Activated naive CD4-positive, alpha-beta T cell (primary cell): ENCODE measurements around the gene CNTF.

Experiments
- DNase-seq, 4 experiments: peaks; one replicate each; lab custom pipeline; 2025; lab: John Stamatoyannopoulos, UW

The CNTF gene

DNA sequence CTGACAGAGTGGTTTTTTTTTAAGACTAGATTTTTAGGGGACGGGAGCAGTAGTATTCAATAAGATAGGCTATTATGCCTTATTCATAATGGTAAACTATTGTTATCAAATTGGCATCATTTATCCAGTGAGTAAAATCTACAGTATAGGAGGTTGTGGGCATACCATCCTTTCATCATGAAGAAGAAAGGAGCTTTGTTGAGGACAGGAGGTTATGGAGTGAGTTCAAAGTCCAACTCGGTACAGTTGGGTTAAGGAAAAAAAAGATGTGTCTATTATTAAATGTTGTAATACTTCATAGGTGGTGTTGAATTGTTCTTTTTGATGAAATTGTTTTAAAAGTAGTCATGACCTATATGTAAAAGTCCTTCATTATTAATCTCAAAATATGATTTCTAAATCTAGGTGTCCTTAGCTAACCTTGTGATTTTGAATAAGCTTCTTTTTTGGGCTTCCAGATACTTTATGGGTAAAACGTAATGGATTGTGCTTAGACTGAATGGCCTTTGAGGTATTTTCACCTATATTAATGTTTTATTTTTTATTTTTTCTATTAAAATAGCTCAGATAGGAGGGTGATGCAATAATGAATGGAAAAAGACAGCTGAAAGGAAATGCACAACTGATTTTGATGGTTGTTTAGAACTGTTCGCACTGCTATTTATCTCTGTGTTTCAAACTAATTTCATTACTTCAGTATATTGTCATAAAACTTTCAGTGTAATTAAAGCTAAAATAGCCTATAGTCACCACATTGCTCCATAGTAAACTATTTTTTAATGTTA, 15.3 kb upstream of the CNTF start:
- DNase-seq: no peak

DNA sequence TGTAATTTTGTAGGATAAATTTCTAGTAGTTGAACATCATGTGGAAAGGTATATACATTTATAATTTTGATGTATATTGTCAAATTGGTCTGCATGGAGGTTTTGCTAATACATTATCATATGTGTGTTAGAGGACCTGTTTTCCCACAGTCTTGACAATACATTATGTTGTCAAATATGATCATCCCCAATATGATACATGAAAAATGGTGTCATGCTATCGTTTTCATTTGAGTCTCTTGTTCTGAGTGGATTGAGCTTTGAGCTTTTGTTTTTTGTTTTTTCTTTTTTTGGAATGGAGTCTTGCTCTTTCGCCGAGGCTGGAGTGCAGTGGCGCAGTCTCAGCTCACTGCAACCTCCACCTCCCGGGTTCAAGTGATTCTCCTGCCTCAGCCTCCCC, 14.1 kb upstream of the CNTF start:
- DNase-seq: no peak

DNA sequence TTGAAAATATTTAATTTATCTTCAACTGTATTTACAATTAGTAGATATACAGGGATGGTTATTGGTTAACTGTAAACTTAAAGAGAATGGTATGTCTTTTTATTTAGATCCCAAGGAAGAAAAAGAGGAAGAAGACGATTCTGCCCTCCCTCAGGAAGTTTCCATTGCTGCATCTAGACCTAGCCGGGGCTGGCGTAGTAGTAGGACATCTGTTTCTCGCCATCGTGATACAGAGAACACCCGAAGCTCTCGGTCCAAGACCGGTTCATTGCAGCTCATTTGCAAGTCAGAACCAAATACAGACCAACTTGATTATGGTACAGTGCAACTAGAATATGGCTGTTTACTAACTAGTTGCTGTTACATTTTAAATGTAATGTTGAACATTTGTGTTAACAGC, 12.7 kb upstream of the CNTF start:
- no peak for DNase-seq

DNA sequence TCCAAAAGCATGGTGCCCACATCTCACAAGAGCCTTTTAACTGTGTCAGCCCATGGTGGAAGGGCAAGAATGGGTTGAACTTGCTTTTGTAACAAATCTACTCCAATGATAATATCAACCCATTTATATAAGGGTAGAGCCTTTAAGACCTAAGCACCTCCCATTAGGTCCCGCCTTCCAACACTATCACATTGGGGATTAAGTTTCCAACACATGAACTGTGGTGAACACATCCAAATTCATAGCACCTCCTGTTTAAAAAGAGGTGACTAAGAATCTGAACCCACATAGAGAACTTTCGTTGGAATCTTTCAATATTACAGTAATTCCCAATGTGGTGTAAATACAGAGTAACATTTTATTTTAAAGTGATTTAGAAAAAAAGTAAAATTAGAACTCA, 9.2 kb upstream of the CNTF start:
- DNase-seq: no peak

DNA sequence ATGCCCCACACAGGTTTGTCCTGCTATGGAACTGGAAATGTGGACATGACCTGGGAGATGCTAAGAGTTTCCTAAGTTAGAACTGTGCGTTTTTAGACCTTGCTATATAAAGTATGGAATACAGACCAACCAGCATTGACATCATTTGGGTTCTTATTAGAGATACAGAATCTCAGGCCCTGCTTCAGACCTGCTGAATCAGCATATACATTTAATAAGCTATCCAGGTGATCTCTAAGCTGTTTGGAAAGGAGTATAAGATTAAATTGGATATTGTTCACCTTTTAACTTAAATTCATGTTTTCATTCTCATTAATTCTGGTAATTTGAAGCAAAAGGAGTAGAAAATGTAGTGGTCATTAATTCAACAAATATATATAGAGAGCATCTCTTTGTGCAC, 6.9 kb upstream of the CNTF start:
- no peak for DNase-seq

DNA sequence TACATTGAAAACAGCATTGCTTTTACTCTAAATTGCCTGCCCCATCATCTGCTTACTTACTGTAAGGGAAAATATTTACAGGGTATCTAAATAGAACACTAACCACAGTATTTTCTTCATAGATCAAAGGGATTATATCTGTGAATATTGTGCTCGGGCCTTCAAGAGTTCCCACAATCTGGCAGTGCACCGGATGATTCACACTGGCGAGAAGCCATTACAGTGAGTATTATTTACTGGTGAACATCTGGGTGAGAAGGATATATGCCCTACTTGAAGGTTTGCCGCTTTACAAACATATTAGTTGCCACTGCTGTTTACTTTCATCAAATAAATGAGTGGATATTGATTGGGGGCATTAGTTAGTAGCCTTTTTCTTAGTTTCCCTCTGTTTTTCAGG, 5.9 kb upstream of the CNTF start:
- no peak for DNase-seq

DNA sequence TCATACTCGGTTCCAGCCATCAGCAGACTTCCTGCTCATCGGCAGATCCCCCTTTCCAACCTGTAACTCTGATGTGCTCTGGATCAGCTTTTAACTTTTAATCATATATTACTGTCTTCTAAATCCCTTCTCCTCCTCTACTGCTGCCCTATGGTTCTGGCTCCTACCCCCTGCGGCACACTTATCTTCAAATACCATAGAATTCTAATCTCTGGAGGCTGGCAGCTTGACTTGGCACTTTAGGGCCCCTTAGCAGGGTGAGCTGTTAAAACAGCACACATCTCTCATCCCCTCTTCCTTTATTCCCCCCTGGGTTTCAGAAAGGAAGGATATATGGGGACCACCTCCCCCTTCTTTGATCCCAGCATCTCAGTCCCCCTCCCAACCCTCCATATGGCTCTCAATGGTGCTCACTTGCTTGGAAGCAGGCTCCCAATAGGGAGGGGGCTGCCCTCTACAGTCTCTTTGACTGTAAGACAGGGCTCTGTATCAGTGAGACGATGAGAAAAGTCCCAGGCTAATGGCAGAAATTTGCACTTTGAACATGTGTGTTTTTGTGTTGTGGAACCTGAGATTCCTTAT, 4.4 kb upstream of the CNTF start:
- DNase-seq: no peak

DNA sequence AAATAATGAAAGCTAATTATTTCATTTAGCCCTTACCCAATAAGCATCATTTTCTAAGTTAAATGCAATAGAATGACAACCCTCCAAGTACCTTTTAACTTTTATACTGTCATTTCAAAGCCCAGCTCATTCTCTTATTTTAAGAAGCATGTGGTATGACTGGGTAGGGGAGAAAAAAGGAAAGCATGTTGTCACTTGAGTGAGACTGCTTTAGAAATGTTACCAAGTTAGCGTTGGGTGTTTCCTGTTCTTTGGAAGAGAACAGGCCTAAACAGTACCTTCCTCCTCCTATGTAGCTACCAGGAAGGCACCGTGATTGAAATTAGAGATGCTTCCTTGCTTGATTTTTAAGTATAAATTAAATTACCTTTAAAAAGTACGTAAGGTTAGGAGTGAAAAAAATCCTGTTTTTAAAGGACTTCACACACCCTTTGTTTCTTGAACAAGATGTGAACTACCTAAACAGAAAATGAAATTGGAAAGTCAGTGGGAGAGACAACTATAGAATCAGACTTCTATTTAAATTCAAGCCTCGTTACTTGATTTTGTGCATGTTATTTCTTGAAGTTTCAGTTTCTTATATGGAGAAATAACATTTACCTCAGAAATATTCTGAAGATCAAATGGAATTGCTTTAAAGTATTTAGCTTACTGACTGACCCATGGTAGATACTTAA, 741 bp upstream of the CNTF start:
- no peak for DNase-seq

DNA sequence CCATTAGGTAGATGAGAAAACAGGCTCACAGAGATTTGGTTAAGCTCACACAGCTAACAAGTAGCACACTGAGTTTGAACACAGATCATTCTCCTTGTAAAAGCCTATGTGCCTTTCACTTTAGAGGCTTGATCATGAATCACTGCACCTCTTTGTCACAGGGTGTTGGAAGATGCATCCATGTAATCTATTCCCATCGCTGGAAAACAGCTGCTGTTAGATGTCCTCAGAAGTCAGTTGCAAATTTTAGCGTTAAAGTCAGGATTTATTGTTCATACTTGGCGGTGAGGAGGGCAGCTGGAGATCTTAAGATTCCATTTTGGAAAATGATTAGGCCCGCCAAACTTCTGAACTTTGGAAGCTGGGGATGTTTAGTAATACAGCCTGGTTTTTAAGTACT, 2.6 kb downstream of the CNTF start:
- DNase-seq: no peak

DNA sequence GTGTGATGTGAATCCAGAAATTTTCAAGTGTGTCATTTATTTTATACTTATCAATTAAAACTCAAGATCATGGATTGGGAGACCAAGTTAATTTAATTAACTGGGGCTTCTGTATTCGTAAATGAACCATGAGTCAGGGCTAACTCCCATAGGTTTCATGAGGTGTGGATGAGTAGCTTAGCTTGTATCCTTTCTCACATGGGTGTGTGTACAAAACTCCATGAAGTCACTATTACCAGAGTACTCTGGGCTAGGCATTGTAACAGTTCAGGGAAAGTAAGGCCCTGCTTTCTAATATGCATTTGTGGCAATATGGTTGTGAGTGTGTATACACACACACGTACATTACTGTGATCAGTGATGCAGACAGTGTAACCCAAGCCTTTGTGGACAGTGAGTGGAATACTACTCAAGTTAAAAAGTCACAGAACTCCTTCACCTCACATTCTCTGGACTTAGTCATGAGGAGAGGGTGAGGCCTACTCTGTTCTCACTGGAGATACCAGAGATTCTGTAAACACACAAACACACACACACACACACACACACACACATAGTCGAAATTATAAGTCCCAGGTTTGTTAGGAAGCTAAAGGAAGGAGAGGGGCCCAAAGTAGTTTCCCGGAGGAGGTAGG, 3.5 kb downstream of the CNTF start:
- no peak for DNase-seq

DNA sequence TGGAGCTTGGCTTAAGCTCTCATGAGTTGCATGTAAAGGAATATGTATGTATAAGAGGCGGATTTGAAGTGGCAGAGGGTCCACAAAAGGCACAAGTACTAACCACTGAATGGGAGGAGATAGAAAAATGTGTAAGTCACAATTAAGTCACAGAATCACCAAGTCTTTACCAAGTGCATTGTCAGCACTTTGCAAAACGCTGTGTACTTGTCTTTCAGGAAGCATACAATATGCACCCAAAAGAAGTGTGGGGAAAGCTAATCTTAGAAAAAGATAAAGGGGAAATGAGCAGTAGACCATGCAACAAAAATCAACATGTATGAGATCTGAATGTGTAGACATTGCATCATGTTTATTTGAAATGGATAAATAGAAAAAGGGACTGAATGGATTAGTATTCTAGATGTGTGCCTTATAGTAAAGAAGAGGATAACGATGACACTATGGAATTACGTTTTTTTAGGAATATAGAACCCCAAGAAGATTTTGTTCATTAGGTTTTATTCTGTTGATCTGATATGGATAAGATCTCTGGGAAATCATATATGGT, 4.5 kb downstream of the CNTF start:
- DNase-seq: no peak

DNA sequence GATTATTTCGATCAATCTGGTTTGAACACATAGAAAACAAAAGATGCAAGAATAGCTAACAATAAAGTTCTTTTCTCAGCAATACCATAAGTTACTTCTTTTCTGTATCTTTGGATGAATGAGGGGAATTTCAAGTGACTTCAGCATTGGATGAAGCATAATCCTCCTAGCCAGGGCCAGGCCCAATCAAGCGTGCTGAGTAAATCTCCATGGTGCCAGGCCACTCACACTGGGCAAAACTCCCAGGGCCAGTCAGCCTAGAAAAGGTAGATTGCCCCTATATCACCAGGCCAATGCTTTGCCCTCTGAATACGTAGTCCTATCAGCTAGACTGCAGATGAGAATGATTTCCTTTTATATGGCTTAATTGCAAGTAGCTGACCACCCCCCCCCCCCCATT, 6.0 kb downstream of the CNTF start:
- no peak for DNase-seq

DNA sequence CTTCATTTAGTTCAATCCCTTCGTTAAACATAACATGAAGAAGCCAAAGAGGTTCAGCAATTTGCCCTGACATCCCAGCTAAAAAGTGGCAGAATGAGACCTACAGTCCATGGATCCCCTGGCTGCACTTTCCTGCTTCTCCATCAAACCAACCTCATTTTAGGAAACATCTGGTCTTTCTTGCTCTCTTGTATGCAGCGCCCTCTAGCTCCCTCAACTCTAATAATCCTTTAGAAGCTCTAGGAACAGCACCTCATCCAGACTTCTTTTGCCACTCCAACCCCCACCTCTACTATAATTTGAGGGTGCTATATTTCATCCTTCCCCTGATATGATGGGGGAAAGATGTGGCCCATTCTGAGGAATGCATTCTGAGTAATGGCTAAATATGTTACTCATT, 7.4 kb downstream of the CNTF start:
- DNase-seq: no peak

DNA sequence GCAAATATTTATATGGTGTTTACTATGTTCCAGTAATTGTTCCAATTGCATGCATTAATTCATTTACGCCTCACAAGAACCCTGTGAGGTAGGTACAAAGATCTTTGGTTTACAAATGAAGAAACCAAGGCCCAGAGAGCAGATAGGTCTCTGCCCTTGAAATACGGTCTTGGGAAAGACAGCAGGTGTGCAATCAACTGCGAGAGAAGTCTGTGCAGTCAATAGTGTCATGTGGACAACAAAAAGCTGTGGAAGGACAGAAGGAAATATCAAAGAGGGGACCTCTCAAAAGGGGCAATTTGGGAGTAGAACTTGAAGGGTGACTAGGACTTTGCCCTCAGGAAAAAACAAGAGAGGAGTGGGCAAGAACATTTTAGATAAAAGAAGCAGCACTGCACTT, 8.9 kb downstream of the CNTF start:
- no peak for DNase-seq

DNA sequence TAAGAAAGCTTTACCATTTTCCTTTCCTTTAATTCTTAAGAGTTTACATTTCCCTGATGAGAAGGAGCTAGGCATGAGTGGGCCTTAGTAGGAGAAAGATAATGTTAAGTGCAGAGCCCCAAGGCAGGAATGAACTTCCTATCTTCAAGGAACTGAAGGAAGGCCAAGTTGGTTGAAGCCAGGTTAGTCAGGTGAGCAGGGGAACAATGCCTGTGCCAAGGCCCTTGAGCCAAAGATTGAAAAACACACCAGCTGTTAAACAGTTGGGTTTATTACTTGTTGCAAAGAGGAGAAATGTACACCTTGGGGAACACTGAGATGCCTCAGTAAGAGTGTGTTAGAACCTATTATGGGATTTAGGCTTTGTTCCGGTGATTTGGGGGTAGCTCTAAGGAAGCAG, 10.0 kb downstream of the CNTF start:
- DNase-seq: no peak

DNA sequence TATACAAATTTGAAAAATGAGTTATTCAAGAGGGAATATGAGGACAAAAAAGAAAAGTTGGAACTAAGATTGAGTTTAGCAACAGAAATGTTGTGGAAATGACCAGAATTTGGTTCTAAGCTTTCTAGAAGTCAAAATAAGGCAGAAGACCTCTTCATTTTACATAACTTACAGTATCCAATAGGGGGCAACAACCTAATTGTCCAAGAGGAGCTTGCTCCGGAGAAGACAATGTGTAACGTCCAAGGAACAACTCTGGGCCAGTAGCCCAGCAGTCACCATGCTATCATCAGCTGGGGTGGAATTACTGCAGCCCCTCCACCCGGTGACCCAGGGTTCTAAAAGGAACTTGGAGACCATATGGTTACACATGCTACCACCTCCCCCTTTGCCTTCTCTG, 14.1 kb downstream of the CNTF start:
- no peak for DNase-seq

DNA sequence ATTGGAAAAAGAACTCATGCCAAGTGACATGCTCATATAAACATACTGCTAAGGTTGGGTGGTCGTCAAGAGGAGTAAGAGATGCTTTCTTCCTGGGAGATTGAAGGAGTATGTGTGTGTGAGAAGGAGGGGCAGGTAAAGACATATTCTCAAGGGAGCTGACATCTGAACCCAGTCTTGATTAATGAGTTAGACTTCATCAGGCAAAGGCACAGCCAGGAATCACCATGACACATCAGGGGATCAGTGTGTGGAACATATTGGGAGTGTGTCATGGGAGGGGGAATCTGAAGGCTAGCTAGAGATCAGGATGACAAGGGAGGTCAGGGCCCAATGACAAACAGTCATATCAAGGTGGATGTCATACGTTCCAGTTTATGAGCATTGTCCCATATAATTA, 14.9 kb downstream of the CNTF start:
- no peak for DNase-seq

DNA sequence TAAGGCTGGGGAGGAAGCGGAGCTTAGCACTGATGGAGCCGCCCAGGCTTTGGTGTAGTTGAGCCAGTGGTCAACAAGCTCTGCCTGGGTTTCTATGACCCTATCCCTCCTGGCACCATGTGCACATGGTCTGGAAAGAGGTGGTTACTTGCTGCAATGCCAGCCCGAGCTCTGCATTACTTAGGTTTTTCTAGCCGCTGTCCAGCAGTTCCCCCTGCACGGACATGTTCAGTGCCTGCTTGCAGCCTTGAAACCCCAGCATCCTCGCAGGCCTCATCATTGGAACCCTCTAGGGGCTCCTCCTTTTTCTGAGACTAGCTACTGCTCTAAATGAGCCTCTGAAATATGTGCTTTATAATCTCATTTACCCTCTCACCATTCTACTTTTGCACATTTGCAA, 16.6 kb downstream of the CNTF start:
- DNase-seq: no peak

DNA sequence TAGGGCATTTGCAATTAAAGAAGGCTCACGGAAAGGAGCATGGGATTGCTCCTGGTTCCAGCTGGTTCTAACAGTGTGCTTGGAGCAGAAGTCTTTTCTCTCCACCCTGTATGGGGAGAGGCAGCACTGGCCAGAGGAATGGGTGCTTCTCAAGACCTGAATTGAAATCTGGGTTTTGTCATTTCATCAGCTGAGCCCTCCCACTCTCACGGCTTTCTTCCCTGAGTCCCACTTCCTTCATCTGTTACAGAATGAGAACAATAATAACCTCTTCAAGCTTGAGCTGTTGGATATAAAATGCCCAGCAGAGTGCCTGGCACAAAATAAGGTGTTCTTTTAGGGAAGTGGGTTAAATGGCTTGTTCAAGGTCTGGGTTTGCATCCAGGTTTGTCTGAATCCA, 17.2 kb downstream of the CNTF start:
- DNase-seq: no peak

DNA sequence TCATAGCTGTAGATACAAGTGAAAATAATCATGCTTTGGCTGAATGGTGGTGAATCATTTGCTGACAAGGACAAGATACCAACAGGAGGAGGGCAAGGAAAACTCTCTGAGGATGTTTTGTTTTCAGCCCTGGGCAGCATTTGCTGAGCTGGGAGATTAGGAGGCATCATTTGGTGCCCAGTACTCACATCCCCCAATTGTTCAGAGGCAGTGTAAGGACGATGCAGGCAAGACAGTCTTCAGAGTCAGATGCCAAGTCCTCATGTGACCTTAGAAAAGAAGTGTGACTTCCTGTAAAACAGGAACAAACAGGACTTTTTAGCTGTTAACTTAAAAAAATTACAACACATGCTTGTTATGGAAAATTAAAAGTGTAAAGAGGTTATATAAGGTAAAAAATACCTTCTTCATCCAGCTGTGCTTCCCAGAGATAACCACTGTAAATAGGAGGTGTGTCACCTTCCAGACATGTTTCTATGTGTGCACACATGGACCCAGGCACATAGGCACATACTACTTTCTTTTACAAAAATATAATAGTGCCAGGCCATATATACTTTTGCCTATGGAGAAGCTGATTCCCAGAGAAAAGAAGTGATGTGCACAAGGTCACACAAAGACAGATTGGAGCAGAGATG, 18.0 kb downstream of the CNTF start:
- DNase-seq: no peak

DNA sequence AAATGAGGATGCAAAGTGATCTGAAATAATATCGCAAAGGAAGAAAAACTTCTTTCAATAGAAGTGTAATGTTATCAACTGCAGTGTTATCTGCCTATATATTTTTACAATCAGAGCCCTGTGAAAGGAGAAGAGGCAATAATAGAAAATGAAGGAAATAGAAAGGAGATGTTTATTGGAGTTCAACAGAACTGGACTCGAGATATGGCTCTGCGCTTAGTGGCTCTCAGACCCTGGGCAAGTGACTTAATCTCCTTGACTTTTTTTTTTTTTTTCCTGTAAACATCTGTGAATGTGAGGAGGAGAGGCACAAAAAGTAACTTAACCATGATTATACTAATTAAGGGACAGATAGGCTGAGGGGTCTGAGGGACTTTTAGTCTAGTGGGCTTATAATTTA, 18.9 kb downstream of the CNTF start:
- no peak for DNase-seq

DNA sequence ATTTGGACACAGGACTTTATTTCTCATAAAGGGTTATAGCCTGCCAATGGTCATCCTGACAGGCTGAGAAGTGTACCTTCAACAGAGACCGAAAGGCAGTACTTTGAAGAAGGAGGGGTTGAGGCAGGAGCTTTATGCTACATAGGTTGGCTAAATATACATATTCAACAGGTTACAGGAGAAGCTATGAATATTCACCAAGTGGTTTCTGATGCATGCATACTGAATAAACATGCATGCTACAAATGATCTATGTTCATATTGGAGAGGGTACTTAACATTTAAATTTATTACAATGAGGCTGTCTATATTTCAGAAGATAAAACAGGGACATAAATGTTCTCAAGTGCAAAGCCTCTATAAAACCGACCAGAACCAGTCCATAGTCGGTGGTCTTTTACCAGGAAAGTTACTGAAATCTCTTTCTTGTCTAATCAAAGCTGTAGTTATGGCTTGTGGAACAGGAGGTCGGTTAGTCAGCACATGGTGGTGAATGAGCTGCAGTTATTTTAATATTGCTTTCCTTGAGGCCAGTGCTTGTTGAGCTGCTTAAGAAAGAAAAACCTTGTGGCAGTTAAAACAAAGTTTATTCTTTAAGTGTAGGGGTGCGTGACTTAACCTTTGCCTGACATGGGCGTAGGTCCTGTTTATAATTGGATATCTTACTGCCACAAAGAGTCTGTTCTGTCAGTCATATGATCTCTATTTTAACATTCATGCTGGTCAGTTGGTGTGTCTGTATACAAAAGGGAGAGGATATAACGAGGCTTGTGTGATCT, 19.5 kb downstream of the CNTF start:
- no peak for DNase-seq
